ENCODE measurements around the gene AAR2. TPM values are rescaled to one million over a fixed set of nuclear protein-coding genes. Genes with fewer than 3 reads are reported as not detected.

The AAR2 gene
- total and polyA plus RNA-seq, 7 donors: 13.4 to 29.6 (median 20.3) TPM

DNA sequence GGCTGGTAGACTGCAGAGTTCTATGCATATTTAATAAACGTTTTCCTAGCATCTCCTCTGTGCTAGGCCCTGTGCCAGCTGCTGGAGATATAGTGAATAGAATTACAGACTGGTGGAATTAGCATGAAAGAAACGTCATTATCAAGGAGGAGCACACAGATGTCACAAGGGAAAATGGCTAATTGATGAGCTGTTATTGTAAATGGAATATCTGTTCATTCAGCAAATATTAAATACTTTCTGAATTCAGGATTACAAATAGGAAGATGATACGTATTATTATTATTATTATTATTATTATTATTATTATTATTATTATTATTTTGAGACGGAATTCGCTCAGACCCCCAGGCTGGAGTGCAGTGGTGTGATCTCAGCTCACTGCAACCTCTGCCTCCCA lies 1.2 kb downstream of the AAR2 start:
- DNase-seq (no peak), ATAC-seq (no peak)
- peaks cover 4 to 30% of the 10 kb centered on the region in 2 donors for H3K36me3 ChIP-seq (ENCODE audit: insufficient read depth in 1 of 2, low read depth in 1 of 2)
- no peaks in the 10 kb centered on the region for H3K9me3 ChIP-seq
- H3K4me3 ChIP-seq: peak overlapping the region; percentile 91
- intact Hi-C loops (cut with DNase I): no loop called here
- TF ChIP-seq, protein P1, sequence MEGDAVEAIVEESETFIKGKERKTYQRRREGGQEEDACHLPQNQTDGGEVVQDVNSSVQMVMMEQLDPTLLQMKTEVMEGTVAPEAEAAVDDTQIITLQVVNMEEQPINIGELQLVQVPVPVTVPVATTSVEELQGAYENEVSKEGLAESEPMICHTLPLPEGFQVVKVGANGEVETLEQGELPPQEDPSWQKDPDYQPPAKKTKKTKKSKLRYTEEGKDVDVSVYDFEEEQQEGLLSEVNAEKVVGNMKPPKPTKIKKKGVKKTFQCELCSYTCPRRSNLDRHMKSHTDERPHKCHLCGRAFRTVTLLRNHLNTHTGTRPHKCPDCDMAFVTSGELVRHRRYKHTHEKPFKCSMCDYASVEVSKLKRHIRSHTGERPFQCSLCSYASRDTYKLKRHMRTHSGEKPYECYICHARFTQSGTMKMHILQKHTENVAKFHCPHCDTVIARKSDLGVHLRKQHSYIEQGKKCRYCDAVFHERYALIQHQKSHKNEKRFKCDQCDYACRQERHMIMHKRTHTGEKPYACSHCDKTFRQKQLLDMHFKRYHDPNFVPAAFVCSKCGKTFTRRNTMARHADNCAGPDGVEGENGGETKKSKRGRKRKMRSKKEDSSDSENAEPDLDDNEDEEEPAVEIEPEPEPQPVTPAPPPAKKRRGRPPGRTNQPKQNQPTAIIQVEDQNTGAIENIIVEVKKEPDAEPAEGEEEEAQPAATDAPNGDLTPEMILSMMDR (IDR thresholded peaks at IDR 0.05): no peak
- WGBS, 3 donors: 51 to 56% (median 54%) methylated on average over 5 of the region's 5 CpGs
- no peaks in the 10 kb centered on the region for H3K27me3 ChIP-seq (ENCODE audit: insufficient read depth in 3 of 3, low read length in 2 of 3)
- peaks cover 27% of the 10 kb centered on the region for H3K4me1 ChIP-seq
- no peak overlapping the region for H3K27ac ChIP-seq

DNA sequence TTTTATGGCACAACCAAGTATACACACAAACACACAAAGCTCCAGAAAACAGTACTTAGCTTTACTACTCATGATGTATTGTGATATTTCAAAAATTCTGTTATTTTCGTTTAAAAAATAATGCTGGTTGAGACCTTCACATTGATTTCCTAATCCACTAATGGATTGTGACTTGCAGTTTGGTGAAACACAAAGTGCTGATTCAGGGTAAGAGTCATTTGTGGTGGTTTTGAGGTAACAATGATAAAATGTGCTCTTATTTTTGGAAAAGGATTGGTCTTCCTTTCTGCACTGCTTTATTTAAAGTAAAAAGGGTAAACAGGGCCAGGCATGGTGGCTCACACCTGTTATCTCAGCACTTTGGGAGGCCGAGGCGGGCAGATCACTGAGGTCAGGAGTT lies 1.9 kb downstream of the AAR2 start:
- ATAC-seq (no peak), DNase-seq (no peak)
- H3K27me3 ChIP-seq (ENCODE audit: insufficient read depth in 3 of 3, low read length in 2 of 3): no peaks in the 10 kb centered on the region
- peak overlapping the region; percentile 91 for H3K4me3 ChIP-seq
- H3K36me3 ChIP-seq (ENCODE audit: insufficient read depth in 1 of 2, low read depth in 1 of 2): peaks cover 4 to 37% of the 10 kb centered on the region in 2 donors
- TF ChIP-seq, protein P1 (IDR thresholded peaks at IDR 0.05): no peak
- H3K27ac ChIP-seq: no peak overlapping the region
- WGBS, 3 donors: 88 to 92% (median 88%) methylated on average over 3 of the region's 3 CpGs
- intact Hi-C loops (cut with DNase I): no loop called here
- no peaks in the 10 kb centered on the region for H3K9me3 ChIP-seq
- H3K4me1 ChIP-seq: peaks cover 27% of the 10 kb centered on the region

DNA sequence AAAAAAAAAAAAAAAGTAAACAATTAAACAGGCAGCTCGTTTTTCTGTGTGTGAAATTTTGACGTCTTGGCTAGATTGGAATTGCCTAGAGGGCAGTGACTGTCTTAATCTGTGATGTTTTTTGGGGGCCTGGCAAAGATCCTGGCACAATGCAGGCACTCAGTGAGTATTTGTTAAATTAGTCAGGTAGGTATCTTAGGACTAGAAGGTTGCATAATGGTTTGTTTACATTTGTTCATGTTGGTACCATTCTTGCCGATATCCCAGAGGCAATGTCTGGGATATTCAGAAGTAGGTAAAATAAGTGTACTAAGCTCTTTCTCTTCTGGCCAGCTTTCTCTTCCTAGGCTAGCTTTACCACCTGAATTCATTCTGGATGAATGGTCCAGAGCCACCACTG lies 2.5 kb downstream of the AAR2 start:
- DNase-seq (no peak), ATAC-seq (no peak)
- Histone ChIP-seq H3K4me3 (no peak overlapping the region), H3K27me3 (ENCODE audit: insufficient read depth in 3 of 3, low read length in 2 of 3) (no peaks in the 10 kb centered on the region), H3K27ac (no peak overlapping the region), H3K4me1 (peaks cover 27% of the 10 kb centered on the region), H3K9me3 (no peaks in the 10 kb centered on the region), H3K36me3 (ENCODE audit: insufficient read depth in 1 of 2, low read depth in 1 of 2) (peaks cover 4 to 41% of the 10 kb centered on the region in 2 donors)
- 65 to 67% (median 66%) methylated on average over 3 of the region's 3 CpGs for whole genome bisulfite sequencing, 3 donors
- TF ChIP-seq, protein P1 (IDR thresholded peaks at IDR 0.05): no peak
- intact Hi-C loops (cut with DNase I): no loop called here

DNA sequence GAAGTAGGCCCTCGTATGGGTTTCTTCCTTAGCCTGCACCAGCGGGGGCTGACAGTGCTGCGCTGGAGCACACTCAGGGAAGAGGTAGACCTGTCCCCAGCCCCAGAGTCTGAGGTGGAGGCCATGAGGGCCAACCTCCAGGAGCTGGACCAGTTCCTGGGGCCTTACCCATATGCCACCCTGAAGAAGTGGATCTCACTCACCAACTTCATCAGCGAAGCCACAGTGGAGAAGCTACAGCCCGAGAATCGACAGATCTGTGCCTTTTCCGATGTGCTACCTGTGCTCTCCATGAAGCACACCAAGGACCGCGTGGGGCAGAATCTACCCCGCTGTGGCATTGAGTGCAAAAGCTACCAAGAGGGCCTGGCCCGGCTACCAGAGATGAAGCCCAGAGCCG lies 3.8 kb downstream of the AAR2 start:
- ATAC-seq (no peak), DNase-seq (no peak)
- Histone ChIP-seq H3K27me3 (ENCODE audit: insufficient read depth in 3 of 3, low read length in 2 of 3) (no peaks in the 10 kb centered on the region), H3K27ac (no peak overlapping the region), H3K4me1 (peaks cover 27% of the 10 kb centered on the region), H3K9me3 (no peaks in the 10 kb centered on the region), H3K4me3 (no peak overlapping the region), H3K36me3 (ENCODE audit: insufficient read depth in 1 of 2, low read depth in 1 of 2) (peaks cover 9 to 54% of the 10 kb centered on the region in 2 donors)
- TF ChIP-seq, protein P1 (IDR thresholded peaks at IDR 0.05): no peak
- WGBS, 3 donors: 92 to 94% (median 93%) methylated on average over 12 of the region's 12 CpGs
- intact Hi-C loops (cut with DNase I): no loop called here

DNA sequence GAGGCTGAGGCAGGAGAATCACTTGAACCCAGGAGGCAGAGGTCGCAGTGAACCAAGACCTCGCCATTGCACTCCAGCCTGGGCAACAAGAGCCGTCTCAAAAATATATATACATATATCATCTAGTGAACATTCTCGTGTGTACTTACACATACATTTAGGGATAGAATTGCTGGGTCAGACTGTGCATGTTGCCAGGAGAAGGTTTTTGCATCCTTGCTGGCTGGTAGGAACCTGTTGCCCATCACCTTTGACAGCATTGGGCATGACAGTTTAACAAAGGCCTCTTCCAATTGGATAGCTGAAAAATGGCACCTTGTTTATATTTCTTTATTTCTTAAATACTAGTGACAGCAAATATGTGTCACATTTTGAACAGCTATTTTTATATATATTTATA lies 5.4 kb downstream of the AAR2 start:
- Histone ChIP-seq H3K9me3 (no peaks in the 10 kb centered on the region), H3K27me3 (ENCODE audit: insufficient read depth in 3 of 3, low read length in 2 of 3) (no peaks in the 10 kb centered on the region), H3K27ac (no peak overlapping the region), H3K36me3 (ENCODE audit: insufficient read depth in 1 of 2, low read depth in 1 of 2) (peaks cover 17 to 70% of the 10 kb centered on the region in 2 donors), H3K4me1 (peaks cover 21% of the 10 kb centered on the region), H3K4me3 (no peak overlapping the region)
- intact Hi-C loops (cut with DNase I): no loop called here
- TF ChIP-seq, protein P1 (IDR thresholded peaks at IDR 0.05): no peak
- ATAC-seq: no peak
- no peak for DNase-seq
- 87 to 93% (median 91%) methylated on average over 4 of the region's 4 CpGs for WGBS, 3 donors
